Panc1 (cell line): Measurements from ENCODE around the gene PPP2R1A. TPM values are rescaled to one million over a fixed set of nuclear protein-coding genes. Genes with fewer than 3 reads are reported as not detected.
A peak's percentile ranks its signal among the peaks of the same experiment; 100 is the strongest.
"Not testable (repeated sequence)": the region's sequence is repeated elsewhere in the genome, so short reads cannot be mapped to it uniquely, and the experiment has no call there.

Experiments used
- ATAC-seq: fragments of 200-7000 bp; cut with Tn5 transposase; 2 replicates; pipeline ENCODE4 v1.9.1; 2020; ENCODE audit warnings: mild to moderate bottlenecking, moderate library complexity
- BruUV-seq: library from RNA; stranded (reverse); fragments of 400-500 nt; replicated peaks from 2 replicates; lab custom pipeline; 2021; lab: Mats Ljungman, UMichigan
- CTCF ChIA-PET: fragments of 300-600 bp; sonication (Branson Sonifier 250); formaldehyde crosslinking; loops from one replicate; lab custom pipeline; 2022; ENCODE audit warnings: antibody characterized with exemption; lab: Charles Lee
- POLR2A ChIA-PET: fragments of 300-600 bp; sonication (Branson Sonifier 250); formaldehyde crosslinking; loops from one replicate; lab custom pipeline; 2022; ENCODE audit warnings: antibody characterized with exemption; lab: Charles Lee
- DNase-seq: peaks from one replicate; pipeline ENCODE4 v3.0.0-alpha.2; 2010; ENCODE audit warnings: low read depth, low spot score
- H3K27ac ChIP-seq: 2 replicates; pipeline ENCODE4 v1.5.1; 2011; ENCODE audit warnings: mild to moderate bottlenecking, low read length, inconsistent platforms
- H3K27me3 ChIP-seq: fragments of 200-500 bp; sonication (Bioruptor generic); 2 replicates; pipeline ENCODE4 v1.6.0; 2014; ENCODE audit warnings: low read length, inconsistent platforms; ENCODE audit not compliant: control insufficient read depth, insufficient read depth
- H3K36me3 ChIP-seq: fragments of 200-500 bp; sonication (Bioruptor generic); 2 replicates; pipeline ENCODE4 v1.5.1; 2014; ENCODE audit warnings: inconsistent platforms, mild to moderate bottlenecking, low read length, moderate library complexity; ENCODE audit not compliant: control insufficient read depth, insufficient read depth
- H3K4me1 ChIP-seq: 2 replicates; pipeline ENCODE4 v1.5.1; 2011; ENCODE audit warnings: inconsistent platforms, mild to moderate bottlenecking, low read length, moderate library complexity; ENCODE audit not compliant: control insufficient read depth, insufficient read depth
- H3K4me3 ChIP-seq, 2 experiments: 2 replicates each; pipeline ENCODE4 v1.5.1; 2011 to 2012; ENCODE audit warnings: low read depth in 2 of 2, low read length in 2 of 2, mild to moderate bottlenecking in 2 of 2, inconsistent platforms in 1 of 2, moderate library complexity in 1 of 2
- H3K9me3 ChIP-seq: fragments of 200-500 bp; sonication (Bioruptor generic); 2 replicates; pipeline ENCODE4 v1.5.1; 2014; ENCODE audit warnings: low read depth, mild to moderate bottlenecking, inconsistent platforms, low read length, moderate library complexity; ENCODE audit not compliant: control insufficient read depth, insufficient read depth
- TCF7L2 ChIP-seq: IDR thresholded peaks from 2 replicates; pipeline ENCODE4 v1.6.1; 2011; ENCODE audit warnings: mild to moderate bottlenecking, low read depth, low read length, inconsistent platforms
- in situ Hi-C: cut with HindIII; loops from 2 replicates; pipeline ENCODE4 v1.10.0; 2016; ENCODE audit warnings: low sequenced_read_pairs, low pct_unique_long_range_greater_than_20kb
- intact Hi-C: fragments of 100-400 bp; cut with micrococcal nuclease; formaldehyde crosslinking; loops from one replicate; pipeline ENCODE4 v1.10.0; 2022; ENCODE audit not compliant: unreplicated experiment
- total RNA-seq: library from RNA; stranded (reverse); gene quantifications from one replicate; pipeline ENCODE4 v1.2.1, GENCODE V29; 2021; ENCODE audit not compliant: unreplicated experiment
- TF ChIP-seq, protein P1 (sequence below), 2 experiments: IDR thresholded peaks; 2 replicates each; pipeline ENCODE4 v1.6.1; 2011 to 2012; ENCODE audit warnings: low read depth in 2 of 2, control low read depth in 1 of 2, low read length in 1 of 2, mild to moderate bottlenecking in 1 of 2, moderate library complexity in 1 of 2; ENCODE audit not compliant: insufficient read depth in 1 of 2
- TF ChIP-seq, protein P2 (sequence below): fragments of 450-650 bp; IDR thresholded peaks from 2 replicates; pipeline ENCODE4 v1.5.1; 2017; ENCODE audit warnings: mild to moderate bottlenecking

PPP2R1A gene
- total RNA-seq, 1 experiment from 2014 or later = 146 TPM

DNA sequence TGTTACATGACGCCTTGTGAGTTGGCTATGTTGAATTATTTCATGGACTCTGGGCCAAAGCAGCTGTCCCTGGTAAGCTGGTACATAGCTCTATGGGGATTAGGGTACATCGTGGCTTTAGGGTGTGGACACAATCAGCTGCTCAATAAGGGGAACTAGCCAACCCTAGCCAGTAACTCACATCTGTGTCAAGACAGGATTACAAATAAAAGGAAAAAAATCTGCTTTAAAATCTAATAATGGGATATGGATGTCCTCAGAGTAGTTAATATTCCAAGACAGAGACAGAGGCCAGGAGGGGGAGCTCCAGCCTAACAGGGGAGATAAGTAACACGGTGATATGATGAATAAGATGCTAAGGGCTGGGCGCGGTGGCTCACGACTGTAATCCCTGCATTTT, 58.4 kb downstream of the PPP2R1A start:
- Histone ChIP-seq H3K4me1 (no peaks in the 10 kb centered on the region), H3K9me3 (no peaks in the 10 kb centered on the region), H3K27ac (no peak overlapping the region), H3K4me3 (no peak overlapping the region), H3K36me3 (no peaks in the 10 kb centered on the region), H3K27me3 (no peaks in the 10 kb centered on the region)
- CTCF ChIA-PET = no interaction called here
- intact Hi-C loops (no loop called here), in situ Hi-C loops (no loop called here)
- ATAC-seq = peak; percentile 91
- POLR2A ChIA-PET = no interaction called here
- no peak for DNase-seq
- no TSS peak for BruUV-seq
- TF ChIP-seq, protein P1, sequence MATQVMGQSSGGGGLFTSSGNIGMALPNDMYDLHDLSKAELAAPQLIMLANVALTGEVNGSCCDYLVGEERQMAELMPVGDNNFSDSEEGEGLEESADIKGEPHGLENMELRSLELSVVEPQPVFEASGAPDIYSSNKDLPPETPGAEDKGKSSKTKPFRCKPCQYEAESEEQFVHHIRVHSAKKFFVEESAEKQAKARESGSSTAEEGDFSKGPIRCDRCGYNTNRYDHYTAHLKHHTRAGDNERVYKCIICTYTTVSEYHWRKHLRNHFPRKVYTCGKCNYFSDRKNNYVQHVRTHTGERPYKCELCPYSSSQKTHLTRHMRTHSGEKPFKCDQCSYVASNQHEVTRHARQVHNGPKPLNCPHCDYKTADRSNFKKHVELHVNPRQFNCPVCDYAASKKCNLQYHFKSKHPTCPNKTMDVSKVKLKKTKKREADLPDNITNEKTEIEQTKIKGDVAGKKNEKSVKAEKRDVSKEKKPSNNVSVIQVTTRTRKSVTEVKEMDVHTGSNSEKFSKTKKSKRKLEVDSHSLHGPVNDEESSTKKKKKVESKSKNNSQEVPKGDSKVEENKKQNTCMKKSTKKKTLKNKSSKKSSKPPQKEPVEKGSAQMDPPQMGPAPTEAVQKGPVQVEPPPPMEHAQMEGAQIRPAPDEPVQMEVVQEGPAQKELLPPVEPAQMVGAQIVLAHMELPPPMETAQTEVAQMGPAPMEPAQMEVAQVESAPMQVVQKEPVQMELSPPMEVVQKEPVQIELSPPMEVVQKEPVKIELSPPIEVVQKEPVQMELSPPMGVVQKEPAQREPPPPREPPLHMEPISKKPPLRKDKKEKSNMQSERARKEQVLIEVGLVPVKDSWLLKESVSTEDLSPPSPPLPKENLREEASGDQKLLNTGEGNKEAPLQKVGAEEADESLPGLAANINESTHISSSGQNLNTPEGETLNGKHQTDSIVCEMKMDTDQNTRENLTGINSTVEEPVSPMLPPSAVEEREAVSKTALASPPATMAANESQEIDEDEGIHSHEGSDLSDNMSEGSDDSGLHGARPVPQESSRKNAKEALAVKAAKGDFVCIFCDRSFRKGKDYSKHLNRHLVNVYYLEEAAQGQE (IDR thresholded peaks at IDR 0.05; ENCODE audit: insufficient read depth in 1 of 2, low read depth in 2 of 2, low read length in 1 of 2) = no peak
- TF ChIP-seq, protein P2, sequence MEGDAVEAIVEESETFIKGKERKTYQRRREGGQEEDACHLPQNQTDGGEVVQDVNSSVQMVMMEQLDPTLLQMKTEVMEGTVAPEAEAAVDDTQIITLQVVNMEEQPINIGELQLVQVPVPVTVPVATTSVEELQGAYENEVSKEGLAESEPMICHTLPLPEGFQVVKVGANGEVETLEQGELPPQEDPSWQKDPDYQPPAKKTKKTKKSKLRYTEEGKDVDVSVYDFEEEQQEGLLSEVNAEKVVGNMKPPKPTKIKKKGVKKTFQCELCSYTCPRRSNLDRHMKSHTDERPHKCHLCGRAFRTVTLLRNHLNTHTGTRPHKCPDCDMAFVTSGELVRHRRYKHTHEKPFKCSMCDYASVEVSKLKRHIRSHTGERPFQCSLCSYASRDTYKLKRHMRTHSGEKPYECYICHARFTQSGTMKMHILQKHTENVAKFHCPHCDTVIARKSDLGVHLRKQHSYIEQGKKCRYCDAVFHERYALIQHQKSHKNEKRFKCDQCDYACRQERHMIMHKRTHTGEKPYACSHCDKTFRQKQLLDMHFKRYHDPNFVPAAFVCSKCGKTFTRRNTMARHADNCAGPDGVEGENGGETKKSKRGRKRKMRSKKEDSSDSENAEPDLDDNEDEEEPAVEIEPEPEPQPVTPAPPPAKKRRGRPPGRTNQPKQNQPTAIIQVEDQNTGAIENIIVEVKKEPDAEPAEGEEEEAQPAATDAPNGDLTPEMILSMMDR = peak; percentile 77
- TF ChIP-seq TCF7L2 = no peak

DNA sequence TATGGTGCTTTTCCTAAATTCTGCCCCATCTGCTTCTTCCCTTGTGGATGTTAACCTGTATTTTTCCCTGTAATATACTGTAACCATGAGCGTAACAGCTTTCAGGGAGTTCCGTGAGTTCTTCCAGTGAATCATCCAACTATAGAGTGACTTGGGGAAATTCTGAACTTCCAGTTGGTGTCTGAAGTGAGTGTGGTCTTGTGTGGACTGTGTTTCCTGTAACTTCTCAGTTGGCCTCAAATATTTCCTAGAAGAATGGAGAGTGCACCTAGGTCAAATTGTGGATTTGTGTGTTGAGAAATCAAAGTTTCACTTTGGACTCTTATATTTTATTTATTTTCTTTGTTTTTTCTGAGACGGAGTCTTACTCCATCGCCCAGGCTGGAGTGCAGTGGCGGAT, 68.6 kb downstream of the PPP2R1A start:
- no peak for TF ChIP-seq TCF7L2
- TF ChIP-seq, protein P2 = no peak
- BruUV-seq = no TSS peak
- ChIA-PET POLR2A (no interaction called here), CTCF (no interaction called here)
- no peak overlapping the region for H3K27ac ChIP-seq
- no peaks in the 10 kb centered on the region for H3K9me3 ChIP-seq
- no peak for DNase-seq
- intact Hi-C loops (no loop called here), in situ Hi-C loops (no loop called here)
- no peak for ATAC-seq
- no peaks in the 10 kb centered on the region for H3K4me1 ChIP-seq
- no peaks in the 10 kb centered on the region for H3K36me3 ChIP-seq
- H3K4me3 ChIP-seq = no peak overlapping the region
- H3K27me3 ChIP-seq = no peaks in the 10 kb centered on the region

DNA sequence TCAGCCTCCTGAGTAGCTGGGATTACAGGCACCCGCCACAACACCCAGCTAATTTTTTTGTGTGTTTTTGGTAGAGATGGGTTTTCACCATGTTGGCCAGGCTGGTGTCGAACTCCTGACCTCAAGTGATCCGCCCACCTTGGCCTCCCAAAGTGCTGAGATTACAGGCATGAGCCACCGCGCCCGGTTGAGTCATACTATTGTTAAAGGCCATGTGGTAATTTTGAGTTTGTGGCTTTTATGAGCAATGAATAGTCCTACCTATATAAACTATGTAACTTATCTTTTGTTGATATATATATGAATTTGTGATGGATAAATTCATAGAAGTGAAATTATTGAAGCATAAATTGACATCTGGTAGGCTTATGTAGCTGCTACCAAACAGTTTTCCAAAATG, 75.7 kb downstream of the PPP2R1A start:
- H3K27ac ChIP-seq, H3K9me3 ChIP-seq, H3K27me3 ChIP-seq, BruUV-seq, H3K4me1 ChIP-seq, CTCF ChIA-PET, H3K4me3 ChIP-seq, H3K36me3 ChIP-seq, ATAC-seq, intact Hi-C loops, DNase-seq, in situ Hi-C loops: not testable (repeated sequence)
- POLR2A ChIA-PET = interaction anchor here (0.7 kb wide), 1 partner anchor 20 kb away, joined by 3 read pairs; no protein-coding TSS in a partner anchor
